22Rv1 (cell line): ENCODE data around the gene KDM2A.

ENCODE experiments used
- H3K27ac ChIP-seq: fragments of 450-650 bp; 2 replicates; pipeline ENCODE4 v1.5.1; 2017
- ZFX ChIP-seq: fragments of 450-650 bp; IDR thresholded peaks from 2 replicates; pipeline ENCODE4 v1.6.1; 2017; ENCODE audit warnings: antibody characterized with exemption, borderline replicate concordance
- TF ChIP-seq, protein P1 (sequence below): fragments of 450-650 bp; IDR thresholded peaks from 2 replicates; pipeline ENCODE4 v1.5.1; 2017; ENCODE audit warnings: mild to moderate bottlenecking

The KDM2A gene

DNA sequence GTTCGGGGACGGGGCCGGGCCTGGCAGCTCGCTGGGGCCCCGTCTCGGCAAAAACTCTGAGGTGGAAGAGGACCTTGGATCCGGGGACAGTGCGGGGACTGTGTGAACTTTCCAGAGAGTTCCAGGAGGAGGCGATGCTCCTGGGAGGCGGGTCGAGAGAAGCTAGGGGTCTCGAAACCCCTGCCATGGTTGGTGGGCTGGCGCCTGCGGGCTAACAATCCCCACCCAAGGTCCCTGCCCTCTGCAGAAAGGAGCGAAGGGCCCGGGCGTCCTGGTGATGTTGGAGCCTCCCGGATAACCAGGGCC, 142.5 kb downstream of the KDM2A start:
- TF ChIP-seq ZFX = no peak
- TF ChIP-seq, protein P1, sequence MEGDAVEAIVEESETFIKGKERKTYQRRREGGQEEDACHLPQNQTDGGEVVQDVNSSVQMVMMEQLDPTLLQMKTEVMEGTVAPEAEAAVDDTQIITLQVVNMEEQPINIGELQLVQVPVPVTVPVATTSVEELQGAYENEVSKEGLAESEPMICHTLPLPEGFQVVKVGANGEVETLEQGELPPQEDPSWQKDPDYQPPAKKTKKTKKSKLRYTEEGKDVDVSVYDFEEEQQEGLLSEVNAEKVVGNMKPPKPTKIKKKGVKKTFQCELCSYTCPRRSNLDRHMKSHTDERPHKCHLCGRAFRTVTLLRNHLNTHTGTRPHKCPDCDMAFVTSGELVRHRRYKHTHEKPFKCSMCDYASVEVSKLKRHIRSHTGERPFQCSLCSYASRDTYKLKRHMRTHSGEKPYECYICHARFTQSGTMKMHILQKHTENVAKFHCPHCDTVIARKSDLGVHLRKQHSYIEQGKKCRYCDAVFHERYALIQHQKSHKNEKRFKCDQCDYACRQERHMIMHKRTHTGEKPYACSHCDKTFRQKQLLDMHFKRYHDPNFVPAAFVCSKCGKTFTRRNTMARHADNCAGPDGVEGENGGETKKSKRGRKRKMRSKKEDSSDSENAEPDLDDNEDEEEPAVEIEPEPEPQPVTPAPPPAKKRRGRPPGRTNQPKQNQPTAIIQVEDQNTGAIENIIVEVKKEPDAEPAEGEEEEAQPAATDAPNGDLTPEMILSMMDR = peak; percentile 63
- H3K27ac ChIP-seq = no peak overlapping the region

DNA sequence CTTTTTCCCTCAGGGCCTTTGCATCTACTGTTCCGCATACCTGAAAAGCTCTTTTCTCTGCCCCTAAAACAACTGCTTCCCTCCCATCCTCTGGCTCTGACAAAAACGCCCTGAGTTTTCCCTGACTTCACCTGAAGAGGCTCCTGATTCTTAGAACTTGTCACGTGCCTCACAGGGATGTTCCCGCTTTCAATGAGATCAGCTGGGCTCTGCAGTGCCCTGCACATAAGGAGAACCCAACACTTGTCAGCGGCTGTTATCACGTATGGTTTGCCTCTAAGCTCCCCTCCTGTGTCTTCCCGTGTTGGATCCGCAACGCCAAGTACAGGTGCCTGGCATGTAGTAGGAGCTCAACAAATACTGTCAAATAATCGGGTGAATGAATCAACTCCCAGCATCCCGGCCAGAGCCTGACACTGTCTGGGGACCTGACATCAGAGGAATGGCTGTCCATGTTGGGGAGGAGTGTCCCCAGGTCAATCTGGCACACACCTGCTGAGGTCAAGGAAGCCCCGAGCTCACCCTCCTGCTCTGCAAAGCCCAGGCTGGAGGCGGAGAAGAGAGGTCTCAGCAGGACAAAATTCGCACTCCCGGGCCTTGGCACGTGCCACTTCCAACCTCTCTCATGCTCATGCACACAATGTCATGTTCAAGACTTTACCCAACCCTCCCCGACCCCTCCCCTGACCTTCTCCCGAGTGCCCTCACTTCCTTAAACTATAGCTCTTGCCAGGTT, 143.1 kb downstream of the KDM2A start:
- H3K27ac ChIP-seq = no peak overlapping the region
- no peak for TF ChIP-seq ZFX
- TF ChIP-seq, protein P1 = no peak

DNA sequence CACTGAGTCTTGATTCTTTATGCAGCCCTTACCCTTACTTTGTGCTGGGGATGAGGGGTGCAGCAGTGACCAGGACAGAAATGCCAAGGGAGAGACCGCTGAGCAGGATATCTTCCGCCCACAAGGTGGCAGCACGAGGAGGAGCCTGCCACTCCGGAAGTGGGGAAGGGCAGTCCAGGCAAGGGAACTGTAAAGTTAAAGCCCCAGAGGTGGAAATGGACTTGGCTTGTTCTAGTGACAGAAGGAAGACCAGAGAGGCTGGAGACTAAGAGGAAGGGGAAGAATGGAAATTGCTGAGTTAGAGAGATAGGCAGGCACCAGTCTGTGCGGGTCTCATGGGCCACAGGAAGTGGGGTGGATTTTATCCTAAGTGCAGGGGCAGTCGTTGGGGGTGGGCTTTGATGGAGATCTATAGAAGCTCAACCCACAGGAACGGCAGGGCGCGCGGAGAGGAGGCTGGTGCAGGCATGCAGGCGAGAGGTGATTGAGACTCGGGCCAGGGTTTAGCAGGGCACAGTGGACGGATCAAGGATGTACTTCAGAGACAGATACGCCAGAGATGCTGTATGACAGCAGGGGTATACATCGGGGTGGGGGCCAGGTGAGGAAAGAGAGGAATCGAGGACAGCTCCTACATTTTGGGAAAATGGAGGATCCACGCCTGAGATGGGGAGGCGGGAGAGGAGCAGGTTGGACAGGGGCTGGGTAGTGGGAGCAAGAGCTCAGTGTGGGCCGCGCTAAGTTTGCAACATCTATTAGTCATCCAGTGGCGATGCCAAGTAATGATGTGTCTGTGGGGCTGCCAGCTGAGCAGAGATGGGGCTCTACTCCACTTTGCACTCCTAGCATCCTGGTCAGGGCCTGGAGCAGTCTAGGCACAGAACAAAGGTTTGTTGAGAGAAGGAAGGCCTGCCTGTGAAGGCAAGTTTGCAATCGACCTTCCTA, 143.9 kb downstream of the KDM2A start:
- H3K27ac ChIP-seq = 0 out of 2 replicates have a peak overlapping the region, but pooled peaks have one; percentile 31
- TF ChIP-seq ZFX = no peak
- TF ChIP-seq, protein P1 = peak; percentile 95

DNA sequence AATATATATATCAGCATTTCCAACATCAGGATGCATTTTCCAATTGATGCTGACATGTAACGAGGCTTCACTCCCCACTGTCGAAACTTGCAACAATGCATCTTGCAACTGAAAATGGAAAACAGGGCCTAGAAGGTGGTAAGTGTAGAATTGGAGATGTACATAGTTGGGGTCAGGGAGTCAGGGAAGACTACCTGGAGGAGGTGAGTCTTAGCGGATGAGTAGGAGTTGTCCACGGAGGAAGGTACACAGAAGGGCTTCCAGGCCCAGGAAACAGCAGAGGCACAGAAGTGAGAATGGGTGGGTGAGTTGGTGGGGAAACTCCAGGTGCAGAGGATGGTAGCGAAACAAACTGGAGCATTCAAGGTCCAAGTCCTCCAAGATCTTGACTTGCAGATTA, 145.2 kb downstream of the KDM2A start:
- no peak overlapping the region for H3K27ac ChIP-seq
- TF ChIP-seq, protein P1 = no peak
- no peak for TF ChIP-seq ZFX

DNA sequence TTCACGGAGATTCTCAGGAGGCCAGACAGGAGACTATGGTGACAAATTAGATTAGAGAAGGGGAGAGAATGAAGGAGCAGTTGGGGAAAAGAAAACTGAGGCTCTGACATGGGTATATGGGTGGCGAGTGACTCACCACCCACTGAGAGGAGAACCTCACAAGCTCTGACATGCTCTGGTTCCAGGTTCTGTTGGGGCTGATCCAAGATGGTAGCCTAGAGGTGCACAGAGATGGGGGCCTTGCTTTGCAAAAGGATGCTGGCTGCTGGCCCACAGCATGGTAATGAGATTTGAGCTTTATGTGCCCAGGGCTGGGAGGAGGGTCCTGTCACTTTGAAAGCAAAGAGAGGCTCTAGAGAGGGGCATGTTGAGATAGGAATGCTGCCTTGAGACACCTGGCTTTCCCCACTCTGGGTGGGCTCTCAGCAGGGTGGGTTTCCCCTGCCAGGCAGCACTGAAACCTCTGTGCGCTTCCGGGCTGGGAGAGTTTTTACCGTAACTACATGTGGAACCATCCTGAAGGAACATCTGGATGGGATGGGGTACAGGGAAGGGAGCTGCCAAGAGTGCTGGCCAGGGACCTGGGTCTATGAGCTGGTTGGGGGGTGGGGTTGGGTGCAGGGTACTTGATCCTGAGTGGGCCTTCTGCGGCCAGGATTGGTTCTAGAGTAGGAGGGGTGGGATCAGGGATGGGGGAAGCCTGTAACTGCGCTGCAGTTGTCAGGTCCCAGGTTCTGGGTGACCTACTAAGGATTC, 146.0 kb downstream of the KDM2A start:
- H3K27ac ChIP-seq = no peak overlapping the region
- no peak for TF ChIP-seq ZFX
- TF ChIP-seq, protein P1 = no peak

DNA sequence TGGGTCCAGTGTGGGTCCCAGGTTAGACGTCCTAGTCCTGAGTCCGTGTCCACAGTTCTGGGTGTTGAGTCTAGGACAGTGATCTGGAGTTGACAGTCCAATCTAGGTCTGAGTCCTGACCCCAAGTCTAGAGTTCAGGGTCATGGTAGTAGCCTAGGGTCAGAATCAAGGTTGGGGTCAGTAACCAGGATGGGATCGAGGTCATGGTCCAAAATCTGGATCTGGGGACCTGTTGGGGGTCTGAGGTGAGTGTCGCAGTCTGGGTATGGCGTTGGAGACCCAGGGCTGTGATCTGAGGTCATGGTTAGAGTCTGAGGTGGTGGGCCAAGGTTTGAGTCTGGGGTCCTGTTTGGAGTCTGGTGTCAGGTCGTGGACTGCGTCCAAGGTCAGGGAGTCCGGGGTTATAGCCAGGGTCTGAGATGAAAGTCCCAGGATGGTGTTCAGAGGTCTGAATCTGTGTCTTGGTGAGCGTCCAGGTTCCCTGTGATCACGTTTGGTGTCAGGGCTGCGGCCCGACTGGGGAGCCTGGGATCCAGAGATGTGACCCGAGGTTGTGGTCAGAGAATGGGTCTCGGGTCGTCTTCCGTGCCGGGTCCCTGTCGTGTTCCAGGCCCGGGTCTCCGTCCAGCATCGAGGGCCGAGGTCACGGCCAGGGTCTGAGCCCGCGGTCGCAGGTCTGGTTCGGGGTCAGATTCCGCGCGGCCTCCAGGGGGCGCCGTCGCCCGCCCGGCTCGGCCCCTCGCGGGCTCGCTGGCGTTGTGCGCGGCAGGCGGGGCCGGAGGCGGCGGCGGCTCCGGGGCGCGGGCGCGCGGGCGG, 146.8 kb downstream of the KDM2A start:
- TF ChIP-seq ZFX = no peak
- TF ChIP-seq, protein P1 = peak; percentile 89
- peak overlapping the region; percentile 93; the same call in 1 of the 2 replicates for H3K27ac ChIP-seq
